HG03280 (cell line): ENCODE measurements around the gene ZNF507.
A peak's percentile ranks its signal among the peaks of the same experiment; 100 is the strongest.
"Not testable (repeated sequence)": the region's sequence is repeated elsewhere in the genome, so short reads cannot be mapped to it uniquely, and the experiment has no call there.

Experiments
- ATAC-seq: cut with Tn5 transposase; IDR thresholded peaks from one replicate; pipeline ENCODE4 v1.9.1; 2021; ENCODE audit warnings: mild to moderate bottlenecking, moderate library complexity; ENCODE audit not compliant: unreplicated experiment

Gene ZNF507

DNA sequence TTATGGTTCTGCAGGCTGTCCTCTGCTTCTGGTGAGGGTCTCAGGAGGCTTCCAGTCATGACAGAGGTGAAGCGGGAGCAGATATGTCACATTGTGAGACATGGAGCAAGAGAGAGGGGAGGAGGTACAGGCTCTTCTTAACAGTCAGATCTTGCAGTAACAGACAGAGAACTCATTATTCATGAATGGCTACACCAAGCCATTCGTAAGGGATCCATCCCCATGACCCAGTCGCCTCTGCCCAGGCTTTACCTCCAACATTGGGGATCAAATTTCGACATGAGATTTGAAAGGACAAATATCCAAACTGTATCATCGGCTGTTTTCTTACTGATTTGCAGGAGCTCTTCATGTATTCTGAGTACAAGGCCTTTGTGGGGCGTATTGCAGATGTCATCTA lies 21.7 kb downstream of the ZNF507 start:
- ATAC-seq: no peak

DNA sequence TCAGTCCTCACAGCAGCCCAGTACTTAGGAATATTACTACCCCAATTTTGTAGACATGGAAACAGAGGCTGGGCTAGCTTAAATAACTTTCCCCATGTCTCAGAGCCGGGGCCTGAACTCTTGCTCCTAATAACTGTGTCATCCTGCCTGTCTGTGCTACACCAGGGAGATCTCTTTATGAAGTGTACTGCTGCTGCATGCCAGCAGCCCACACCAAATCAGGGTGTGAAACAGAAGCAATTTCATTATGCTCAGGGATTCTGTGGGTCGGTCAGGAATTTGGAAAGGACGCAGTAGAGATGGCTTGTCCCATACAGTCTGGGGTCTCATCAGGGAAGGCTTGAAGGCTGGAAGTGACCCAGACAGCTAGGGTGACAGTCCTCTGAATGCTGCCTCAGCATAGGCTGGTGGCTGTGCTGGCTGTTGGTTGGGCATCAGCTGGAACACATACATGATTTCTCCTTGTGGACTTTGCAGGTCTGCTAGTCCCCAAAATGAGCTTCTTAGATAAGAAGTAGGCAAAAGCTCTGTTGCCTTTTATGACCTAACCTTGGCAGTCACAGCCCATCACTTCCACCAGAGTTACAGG lies 22.6 kb downstream of the ZNF507 start:
- ATAC-seq: no peak

DNA sequence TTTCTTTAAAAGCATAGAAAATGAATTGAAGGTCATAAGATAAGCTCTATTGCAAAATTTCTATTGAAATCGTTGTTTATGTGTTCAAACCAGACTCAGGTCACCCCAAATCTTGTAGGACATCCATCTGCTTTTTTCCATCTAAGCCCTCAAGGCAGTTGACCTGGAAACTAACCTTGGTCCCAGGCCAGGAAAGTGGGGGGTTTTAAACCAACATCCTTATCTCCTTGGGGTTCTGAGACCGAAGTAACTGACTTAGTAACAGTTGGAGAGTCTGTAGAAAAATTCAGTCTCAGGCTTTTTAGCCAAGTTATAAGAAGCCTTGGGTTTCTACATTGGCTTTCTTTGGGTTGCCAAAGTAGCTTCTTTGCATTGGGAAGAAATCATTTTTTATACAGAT lies 23.4 kb downstream of the ZNF507 start:
- ATAC-seq: no peak

DNA sequence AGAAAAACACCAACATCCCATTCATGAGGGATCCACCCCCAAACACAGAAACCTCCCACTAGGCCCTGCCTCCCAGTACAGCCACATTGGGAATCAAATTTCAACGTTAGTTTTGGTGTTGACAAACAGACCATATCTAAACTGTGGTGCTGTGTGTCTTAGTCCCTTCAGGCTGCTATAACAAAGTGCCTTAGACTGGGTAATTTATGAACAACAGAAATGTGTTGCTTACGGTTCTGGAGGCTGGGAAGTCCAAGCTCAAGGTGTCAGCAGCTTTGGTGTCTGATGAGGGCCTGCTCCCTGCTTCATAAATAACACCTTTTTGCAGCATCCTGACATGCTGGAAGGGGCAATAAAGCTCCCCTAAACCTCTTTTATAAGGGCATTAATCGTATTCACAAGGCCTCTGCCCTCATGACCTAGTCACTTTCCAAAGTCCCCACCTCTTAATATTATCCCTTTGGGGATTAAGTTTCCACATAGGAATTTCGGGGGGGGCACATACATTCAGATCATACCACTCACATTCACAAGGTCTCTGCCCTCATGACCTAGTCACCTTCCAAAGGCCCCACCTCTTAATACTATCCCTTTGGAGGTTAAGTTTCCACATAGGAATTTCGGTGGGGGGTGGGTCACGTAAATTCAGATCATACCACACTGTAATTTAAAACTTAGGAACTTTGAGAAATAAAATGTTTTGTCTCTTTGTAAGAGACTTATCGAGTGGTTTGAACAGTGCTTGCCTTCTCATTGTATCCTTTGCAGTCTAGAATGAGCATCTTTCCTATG lies 27.5 kb downstream of the ZNF507 start:
- ATAC-seq: no peak

DNA sequence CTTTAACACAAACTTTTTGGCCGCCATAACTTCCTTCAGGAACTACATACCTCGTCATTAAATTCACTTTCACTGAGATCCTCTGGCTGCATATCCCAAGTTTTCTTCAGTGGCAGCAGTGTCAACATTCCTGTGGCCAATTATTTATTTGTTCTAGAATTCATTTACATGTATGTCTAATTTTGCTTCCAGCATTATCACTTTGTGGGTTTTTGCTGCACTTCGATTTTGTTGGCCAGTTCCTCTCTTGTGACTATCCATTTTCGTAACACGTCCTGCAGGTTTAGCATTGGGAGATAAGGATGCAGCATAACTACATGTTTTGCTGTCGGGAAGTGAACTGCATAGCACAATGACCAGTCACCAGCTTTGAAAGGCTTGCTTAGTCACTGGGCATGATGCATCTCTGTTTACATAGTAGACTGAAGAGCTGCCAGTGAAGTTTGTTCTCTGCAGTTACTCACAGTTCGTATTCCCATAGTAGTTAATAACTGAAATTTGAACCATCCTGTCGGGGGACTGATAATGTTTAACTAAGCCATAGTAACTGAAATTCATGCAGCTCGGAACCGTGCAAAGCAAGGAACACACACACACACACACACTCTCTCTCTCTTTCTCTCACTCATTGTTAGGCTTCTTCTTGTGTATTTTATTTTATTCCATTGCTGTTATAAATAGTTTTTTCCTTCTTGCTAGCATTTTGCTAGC lies 28.3 kb downstream of the ZNF507 start:
- no peak for ATAC-seq

DNA sequence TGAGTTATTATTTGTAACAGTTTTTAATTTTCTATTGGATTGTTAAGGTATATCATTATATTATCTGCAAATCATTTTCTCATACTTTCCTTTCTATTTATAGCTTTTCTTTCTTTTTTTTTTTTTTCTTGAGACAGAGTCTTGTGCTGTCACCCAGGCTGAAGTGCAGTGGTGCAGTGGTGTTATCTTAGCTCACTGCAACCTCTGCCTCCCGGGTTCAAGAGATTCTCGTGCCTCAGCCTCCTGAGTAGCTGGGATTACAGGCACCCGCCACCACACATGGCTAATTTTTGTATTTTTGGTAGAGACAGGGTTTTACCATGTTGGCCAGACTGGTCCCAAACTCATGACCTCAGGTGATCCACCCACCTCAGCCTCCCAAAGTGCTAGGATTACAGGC lies 29.0 kb downstream of the ZNF507 start:
- ATAC-seq: not testable (repeated sequence)

DNA sequence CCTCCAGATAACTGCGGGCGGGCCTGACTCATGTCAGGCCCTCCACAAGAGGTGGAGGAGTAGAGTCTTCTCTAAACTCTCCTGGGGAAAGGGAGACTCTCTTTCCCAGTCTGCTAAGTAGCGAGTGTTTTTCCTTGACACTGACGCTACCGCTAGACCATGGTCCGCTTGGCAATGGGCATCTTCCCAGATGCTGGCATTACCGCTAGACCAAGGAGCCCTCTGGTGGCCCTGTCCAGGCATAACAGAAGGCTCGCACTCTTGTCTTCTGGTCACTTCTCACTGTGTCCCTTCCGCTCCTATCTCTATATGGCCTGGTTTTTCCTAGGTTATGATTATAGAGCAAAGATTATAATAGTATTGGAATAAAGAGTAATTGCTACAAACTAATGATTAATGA lies 31.7 kb downstream of the ZNF507 start:
- not testable (repeated sequence) for ATAC-seq

DNA sequence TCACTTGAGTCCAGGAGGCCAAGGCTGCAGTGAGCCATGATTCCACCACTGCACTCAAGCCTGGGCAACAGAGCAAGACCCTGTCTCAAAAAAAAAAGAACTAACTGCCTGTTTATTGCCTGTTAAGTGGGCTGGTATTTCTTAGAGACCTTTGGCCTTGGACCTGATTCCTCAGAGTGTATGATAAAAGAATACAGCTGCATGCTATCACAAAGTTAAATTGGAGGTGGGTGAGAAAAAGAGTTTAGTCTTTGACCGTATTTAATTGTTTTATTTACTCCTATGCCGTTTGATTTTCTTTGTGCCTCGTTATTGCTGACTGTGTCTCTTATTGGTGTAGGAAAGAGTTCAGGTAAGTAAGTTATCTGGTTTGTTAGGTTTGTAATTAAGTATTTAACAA lies 34.9 kb downstream of the ZNF507 start:
- ATAC-seq: no peak

DNA sequence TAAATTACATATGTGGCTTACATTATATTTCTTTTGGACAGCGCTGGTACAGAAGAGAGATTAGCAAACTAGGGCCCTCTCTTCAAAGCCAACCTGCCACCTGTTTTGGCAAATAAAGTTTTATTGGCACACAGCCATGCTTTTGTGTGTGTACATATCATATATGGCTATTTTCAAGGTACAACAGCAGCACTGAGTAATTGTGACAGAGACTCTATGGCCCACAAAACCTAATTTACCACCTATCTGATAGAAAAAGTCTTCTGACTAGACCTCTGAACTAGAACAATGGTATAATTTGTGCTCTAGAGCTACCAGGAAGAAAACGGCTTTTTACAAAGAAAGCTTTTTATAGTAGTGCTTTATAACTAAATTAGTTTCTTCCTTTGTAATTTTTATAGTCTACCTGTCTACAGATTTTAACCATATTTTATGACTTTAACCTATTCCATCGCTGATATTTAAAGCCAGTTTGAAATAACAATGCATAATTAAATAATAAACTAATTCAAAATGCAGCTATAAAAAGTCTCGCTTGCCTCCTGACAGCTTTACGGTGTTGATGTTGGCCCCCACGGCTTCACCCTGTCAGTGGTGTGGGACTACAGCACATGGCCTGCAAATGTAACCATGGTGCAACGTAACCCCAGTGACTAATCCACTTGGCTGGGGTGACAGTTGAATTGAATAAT lies 42.4 kb downstream of the ZNF507 start:
- no peak for ATAC-seq

DNA sequence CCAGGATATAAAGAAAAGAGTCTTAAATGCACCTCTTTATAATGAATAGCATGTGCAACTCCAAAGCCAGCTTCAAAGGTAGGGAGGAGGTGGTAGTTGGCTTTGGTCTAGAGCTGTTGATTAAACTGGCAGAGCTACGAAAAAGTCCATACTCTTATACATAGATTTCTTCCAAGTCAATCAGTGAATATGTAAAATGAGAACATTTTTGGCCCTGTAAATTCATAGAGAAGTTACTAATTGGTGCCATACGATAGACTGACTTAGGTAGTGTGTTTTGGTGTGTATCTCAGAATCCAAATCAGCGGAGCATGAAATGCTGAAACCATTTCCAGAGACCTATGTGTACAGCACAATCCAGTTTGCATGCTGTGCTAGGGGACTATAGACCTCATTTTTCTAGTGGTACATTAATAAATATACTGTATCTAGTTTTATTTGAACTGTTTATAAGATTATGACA lies 43.0 kb downstream of the ZNF507 start:
- no peak for ATAC-seq

DNA sequence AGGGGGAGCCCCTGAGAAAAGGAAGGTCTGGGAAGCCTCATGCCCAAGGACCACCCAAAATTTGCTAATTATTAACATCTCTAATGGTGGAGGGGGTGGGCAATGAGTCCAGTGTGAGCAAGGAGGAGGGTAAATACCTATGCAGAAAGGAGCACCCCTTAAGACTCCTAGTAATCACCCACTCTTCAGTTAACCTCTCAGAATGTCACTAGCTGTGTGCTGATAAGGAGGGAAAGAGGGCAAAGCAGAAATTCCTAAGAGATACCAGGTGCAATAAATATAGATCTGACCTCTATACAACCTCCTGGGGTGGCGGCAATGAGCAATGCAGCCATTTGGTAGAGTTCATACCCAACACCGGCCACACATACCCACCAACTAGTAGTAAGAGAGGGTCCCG lies 47.5 kb downstream of the ZNF507 start:
- no peak for ATAC-seq

DNA sequence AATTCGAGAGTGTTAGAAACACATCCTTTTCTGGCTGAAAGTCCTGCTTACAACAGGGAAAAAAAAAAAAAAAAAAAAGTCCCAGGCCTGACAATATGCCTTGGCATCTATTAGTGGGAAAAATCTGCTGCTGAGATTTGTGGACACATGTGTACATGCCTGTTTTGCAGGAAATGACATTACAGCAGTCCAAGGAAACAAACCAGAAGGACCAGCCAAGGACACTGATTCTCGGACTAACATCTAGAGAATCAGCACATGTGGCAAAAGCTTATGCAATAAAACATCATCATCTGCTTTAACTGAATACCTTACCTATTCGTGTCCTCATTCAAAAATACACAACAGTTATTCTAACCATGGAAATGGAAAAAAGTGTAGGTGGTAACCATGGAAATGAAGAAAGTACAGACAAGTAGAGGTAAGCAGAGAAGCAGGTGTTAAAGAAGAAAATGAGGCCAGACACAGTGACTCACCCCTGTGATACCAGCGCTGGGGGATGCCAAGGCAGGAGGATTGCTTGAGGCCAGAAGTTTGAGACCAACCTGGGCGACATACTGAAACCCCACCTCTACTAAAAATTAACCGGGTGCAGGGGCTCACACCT lies 50.7 kb downstream of the ZNF507 start:
- no peak for ATAC-seq

DNA sequence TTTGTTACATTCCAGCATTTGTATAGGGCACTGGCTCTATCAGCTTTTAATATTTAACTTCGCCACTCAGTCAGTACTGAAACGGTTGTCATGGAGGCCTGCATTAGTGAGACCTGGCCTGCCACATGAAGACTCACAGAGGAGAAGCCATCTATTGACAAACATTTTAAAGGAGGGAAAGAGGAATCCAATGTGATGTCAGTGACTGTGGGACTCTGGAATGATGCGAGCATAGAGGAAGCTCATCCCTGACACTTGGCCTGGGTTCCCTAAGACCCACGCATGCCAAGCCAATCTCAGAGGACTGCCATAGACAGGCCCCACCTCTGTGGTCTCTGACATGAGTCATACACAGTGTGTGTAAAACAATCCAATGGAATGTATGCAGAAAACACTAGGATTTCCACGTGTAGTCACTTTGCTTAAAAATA lies 52.3 kb downstream of the ZNF507 start:
- no peak for ATAC-seq

DNA sequence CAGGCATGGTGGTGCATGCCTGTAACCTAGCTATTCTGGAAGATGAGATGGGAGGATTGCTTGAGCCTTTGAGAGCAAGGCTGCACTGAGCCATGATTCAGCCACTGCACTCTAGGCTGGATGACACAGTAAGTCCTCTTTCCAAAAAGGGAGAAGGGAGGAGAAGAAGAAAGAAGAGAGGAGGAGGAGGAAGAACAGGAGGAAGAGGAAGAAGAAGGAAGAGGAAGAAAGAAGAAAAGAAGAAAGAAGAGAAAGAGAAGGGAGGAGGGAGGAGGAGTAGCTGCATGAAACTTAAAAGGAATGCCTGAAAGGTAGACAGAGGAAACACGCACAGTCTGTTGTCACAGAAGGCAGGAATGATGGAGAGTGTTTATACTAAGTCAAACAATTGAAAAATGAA lies 56.6 kb downstream of the ZNF507 start:
- ATAC-seq: no peak

DNA sequence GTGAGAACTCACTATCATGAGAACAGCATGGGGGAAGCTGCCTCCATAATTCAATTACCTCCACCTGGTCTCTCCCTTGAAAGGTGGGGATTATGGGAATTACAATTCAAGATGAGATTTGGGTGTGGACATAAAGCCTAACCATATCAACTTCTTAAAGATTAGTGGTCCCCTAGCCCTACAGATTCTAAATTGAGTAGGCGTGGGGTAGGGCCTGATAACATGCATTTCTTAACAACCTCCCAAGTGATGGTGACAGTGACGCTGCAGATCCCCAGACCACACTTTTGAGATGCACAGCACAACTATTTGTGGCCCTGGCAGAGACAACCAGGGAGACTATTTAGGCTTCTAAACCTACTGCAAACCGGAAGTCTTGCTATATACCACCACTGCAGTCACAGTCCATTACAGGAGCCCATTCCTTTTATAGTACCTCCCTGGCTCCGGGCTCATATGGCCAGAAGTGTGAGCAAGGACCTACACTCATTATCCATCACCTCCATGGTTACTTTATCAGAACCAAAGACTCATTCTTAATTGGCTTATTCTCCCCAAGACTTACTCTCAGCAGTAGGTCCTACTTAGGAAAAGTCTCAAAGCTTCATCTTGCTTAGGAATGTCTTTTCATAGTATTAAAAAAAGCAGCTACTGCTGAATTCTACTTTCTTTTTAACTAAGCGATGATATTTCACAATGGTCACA lies 58.0 kb downstream of the ZNF507 start:
- ATAC-seq: no peak

DNA sequence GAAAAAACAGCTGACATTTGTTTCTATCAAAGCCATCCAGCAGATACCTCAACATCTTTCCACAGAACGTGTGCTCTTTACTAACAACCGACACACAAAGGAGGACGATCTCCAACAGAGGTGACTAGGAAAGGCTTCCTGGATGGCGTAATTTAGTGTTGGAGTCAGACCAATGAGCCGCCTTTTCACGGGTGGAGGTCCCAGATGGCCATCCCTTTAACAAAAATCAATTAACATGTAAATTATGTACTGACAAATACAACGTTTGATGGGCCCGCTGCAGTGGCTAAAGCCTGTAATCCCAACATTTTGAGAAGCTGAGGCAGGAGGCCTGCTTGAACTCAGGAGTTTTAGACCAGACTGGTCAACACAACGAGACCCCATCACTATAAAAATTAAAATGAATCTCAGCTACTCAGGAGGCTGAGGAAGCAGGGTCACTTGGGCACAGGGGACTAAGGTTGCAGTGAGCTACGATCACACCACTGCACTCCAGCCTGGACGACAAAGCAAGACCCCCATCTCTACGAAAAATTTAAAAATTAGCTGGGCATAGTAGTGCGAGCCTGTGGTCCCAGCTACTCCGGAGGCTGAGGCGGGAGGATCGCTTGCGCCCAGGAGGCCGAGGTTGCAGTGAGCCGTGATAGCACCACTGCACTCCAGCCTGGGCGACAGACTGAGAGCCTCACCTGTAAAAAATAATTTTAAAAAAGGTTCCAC lies 59.0 kb downstream of the ZNF507 start:
- no peak for ATAC-seq

DNA sequence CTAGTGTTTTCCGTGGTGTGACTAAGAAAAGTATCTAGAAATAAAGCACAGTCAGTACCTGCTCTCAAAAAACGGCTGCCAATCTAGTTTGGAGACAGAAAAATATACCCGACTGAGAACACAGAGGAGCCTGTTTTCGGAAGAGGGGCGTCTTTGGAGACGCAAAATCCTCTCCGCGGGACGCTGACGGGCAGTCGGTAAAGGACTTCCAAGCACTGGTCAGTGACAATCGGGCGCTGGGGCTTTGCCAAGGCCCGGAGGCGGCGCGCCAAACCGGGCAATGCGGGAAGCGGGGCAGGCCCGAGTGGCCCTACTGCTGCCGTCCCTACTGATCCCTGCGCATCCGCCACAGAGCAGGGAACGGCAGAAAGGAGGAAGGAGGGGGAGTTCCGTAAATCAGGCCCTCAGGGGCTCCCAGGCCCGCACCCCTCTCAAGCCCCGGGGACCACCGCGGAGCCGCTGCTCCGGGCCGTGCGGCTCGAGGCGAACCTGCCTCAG lies 59.6 kb downstream of the ZNF507 start:
- no peak for ATAC-seq

DNA sequence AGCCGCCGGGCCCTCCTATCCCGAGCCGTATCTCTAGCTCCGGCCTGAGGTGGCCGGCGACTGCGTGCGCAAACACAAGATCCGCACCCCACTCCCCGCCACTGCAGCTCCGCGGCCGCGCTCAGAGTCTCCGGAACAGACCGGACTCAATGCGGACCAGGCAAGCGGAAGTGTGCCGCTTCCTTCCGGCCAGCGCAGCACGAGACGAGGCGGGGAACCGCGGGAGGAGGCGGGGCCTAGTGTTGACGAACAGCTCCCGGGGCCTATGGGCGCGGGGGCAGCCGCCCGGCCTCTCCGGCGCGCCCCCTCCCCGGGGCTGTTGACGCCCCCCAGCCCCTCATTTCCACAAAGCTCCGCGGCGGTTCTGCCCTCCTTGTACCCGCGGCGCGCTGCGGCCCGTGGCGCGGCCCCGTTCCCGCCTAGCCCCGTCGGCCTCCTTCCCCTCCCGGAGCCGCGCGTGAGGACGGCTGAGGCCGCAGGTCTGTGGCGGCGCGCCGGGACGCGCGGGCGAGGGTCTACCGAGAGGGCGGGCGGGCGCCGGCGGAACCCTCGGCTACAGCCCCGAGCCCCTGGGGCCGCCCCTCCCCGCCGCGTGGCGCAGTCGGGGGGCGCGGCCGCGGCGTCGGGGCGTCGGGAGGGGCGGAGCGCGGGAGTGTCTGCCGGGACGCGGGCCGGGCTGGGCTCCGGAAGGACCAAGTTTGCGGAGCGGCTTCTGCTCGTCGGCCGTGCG lies 60.2 kb downstream of the ZNF507 start, which contains the start of gene DPY19L3:
Gene DPY19L3 (plus strand): TSS at position 340 of the 730 bp plus-strand sequence. CDS start 2,484 bp downstream, outside the sequence.
- peak; percentile 95 for ATAC-seq
